ENCODE measurements around the gene MLH3. TPM values are rescaled to one million over a fixed set of nuclear protein-coding genes. Genes with fewer than 3 reads are reported as not detected.

The MLH3 gene
- total RNA-seq, 2 experiments from 2014 or later = 6.6 to 6.7 TPM

DNA sequence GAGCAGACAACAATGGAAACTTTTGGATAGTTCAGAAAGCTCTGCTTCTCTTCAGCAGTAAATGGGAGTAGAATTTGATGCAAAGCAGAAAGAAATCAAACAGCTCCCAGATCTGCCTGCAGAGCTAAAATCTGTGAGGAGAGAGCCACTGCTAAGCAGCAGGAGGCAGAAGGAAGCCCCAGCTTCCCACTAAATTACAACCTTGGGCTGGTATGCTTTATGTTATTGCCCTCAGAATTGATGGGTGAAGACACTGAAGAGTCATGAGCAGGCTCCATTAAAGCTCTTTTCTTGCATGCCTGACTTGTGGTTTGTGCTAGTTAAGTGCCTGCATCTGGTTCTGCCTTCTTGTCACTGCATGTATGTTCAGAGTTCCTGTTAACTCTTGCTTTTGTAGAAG, 26.5 kb upstream of the MLH3 start:
- intact Hi-C loops (cut with micrococcal nuclease; ENCODE audit: unreplicated experiment) = no loop called here

DNA sequence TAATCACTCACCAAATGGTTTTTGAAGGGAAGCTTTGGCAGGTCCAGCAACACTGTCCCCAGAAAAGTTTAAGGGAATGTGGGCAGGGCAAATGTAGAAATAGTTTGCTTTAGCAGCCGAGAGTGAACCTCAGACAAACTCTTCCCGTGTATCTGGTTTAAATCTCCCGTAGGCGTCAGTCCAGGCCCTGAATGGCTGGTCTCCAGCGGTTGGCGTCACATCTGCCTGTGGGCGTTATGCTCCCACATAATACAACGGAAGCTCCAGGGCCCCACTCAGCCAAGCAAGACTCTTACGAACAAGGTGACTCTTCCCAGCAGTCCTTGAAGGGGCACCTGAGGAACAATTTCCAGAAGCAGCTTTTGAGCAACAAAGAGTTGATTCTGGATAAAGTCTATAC, 19.1 kb upstream of the MLH3 start:
- BruUV-seq (replicated peaks) = no TSS peak
- no peak overlapping the region for H2AFZ ChIP-seq (ENCODE audit: low read length)
- no peaks in the 10 kb centered on the region for H4K20me1 ChIP-seq (ENCODE audit: insufficient read depth, low read length)
- no peak overlapping the region for H3K27ac ChIP-seq (ENCODE audit: low read depth, low read length, poor library complexity, severe bottlenecking)
- H3K4me3 ChIP-seq (ENCODE audit: low read depth, low read length, poor library complexity, severe bottlenecking) = no peak overlapping the region
- ChIA-PET CTCF (ENCODE audit: unreplicated experiment) (no interaction called here), POLR2A (interaction anchor here (0.8 kb wide), 1 partner anchor 128 kb away, joined by 4 read pairs; no protein-coding TSS in a partner anchor)
- H3K9me3 ChIP-seq (ENCODE audit: low read length) = no peaks in the 10 kb centered on the region
- intact Hi-C loops (cut with micrococcal nuclease; ENCODE audit: unreplicated experiment) = no loop called here
- TF ChIP-seq, protein P1, sequence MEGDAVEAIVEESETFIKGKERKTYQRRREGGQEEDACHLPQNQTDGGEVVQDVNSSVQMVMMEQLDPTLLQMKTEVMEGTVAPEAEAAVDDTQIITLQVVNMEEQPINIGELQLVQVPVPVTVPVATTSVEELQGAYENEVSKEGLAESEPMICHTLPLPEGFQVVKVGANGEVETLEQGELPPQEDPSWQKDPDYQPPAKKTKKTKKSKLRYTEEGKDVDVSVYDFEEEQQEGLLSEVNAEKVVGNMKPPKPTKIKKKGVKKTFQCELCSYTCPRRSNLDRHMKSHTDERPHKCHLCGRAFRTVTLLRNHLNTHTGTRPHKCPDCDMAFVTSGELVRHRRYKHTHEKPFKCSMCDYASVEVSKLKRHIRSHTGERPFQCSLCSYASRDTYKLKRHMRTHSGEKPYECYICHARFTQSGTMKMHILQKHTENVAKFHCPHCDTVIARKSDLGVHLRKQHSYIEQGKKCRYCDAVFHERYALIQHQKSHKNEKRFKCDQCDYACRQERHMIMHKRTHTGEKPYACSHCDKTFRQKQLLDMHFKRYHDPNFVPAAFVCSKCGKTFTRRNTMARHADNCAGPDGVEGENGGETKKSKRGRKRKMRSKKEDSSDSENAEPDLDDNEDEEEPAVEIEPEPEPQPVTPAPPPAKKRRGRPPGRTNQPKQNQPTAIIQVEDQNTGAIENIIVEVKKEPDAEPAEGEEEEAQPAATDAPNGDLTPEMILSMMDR (conservative IDR thresholded peaks at IDR 0.05; ENCODE audit: low read length) = no peak
- TF ChIP-seq EZH2phosphoT487 (IDR thresholded peaks at IDR 0.05; ENCODE audit: borderline replicate concordance, low read depth, low read length) = no peak
- peaks cover 8% of the 10 kb centered on the region; the same call in 1 of the 2 replicates for H3K79me2 ChIP-seq (ENCODE audit: insufficient read depth, low read depth, low read length)
- H3K9me2 ChIP-seq (ENCODE audit: insufficient read depth, low read length) = no peaks in the 10 kb centered on the region
- no peak for DNase-seq (ENCODE audit: low spot score)
- peaks cover 26% of the 10 kb centered on the region for H3K4me1 ChIP-seq (ENCODE audit: insufficient read depth, low read length, poor library complexity, severe bottlenecking)
- H3K4me2 ChIP-seq (ENCODE audit: low read length) = peak overlapping the region; percentile 90; the same call in 1 of the 2 replicates
- no peaks in the 10 kb centered on the region; the same call in 1 of the 2 replicates for H3K36me3 ChIP-seq (ENCODE audit: insufficient read depth, low read length)

More for the DNA sequence above, 26.5 kb upstream of the MLH3 start:
- Histone ChIP-seq H3K79me2 (ENCODE audit: insufficient read depth, low read depth, low read length) (no peaks in the 10 kb centered on the region), H3K9me3 (ENCODE audit: low read length) (no peaks in the 10 kb centered on the region), H3K27ac (ENCODE audit: low read depth, low read length, poor library complexity, severe bottlenecking) (no peak overlapping the region), H3K9me2 (ENCODE audit: insufficient read depth, low read length) (no peaks in the 10 kb centered on the region), H3K36me3 (ENCODE audit: insufficient read depth, low read length) (peaks cover 14% of the 10 kb centered on the region), H3K4me2 (ENCODE audit: low read length) (no peak overlapping the region), H2AFZ (ENCODE audit: low read length) (no peak overlapping the region), H4K20me1 (ENCODE audit: insufficient read depth, low read length) (no peaks in the 10 kb centered on the region), H3K4me1 (ENCODE audit: insufficient read depth, low read length, poor library complexity, severe bottlenecking) (no peaks in the 10 kb centered on the region), H3K4me3 (ENCODE audit: low read depth, low read length, poor library complexity, severe bottlenecking) (no peak overlapping the region)
- no peak for DNase-seq (ENCODE audit: low spot score)
- CTCF ChIA-PET (ENCODE audit: unreplicated experiment) = no interaction called here
- no TSS peak for BruUV-seq (replicated peaks)
- POLR2A ChIA-PET = no interaction called here
- TF ChIP-seq EZH2phosphoT487 (IDR thresholded peaks at IDR 0.05; ENCODE audit: borderline replicate concordance, low read depth, low read length) = no peak
- TF ChIP-seq, protein P1 (conservative IDR thresholded peaks at IDR 0.05; ENCODE audit: low read length) = no peak

DNA sequence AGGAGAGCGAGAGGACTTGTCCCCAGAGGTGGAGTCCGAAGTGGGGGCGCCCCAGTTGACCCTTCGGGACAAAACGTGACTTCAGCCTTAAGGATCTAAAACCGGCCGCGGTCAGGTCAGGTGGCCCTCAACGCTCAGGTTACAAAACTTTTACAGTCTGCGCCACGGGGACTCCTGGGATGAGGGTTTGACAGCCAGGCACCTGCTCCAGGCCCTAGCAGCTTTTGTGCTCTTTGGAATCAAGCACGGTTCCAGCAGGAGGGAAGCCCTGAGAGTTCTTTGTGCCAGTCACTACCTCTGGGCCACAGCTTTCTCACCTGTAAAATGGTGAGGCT, 18.5 kb upstream of the MLH3 start:
- peak overlapping the region; percentile 90 for H3K4me2 ChIP-seq (ENCODE audit: low read length)
- H3K4me1 ChIP-seq (ENCODE audit: insufficient read depth, low read length, poor library complexity, severe bottlenecking) = peaks cover 26% of the 10 kb centered on the region
- TF ChIP-seq, protein P1 (conservative IDR thresholded peaks at IDR 0.05; ENCODE audit: low read length) = no peak
- TF ChIP-seq EZH2phosphoT487 (IDR thresholded peaks at IDR 0.05; ENCODE audit: borderline replicate concordance, low read depth, low read length) = no peak
- ChIA-PET CTCF (ENCODE audit: unreplicated experiment) (no interaction called here), POLR2A (interaction anchor here (0.6 to 0.8 kb wide), 2 partner anchors 18 to 38 kb away, joined by 5 read pairs; partner anchors contain the start of gene MLH3)
- peaks cover 8% of the 10 kb centered on the region; the same call in 1 of the 2 replicates for H3K79me2 ChIP-seq (ENCODE audit: insufficient read depth, low read depth, low read length)
- no peak overlapping the region for H3K27ac ChIP-seq (ENCODE audit: low read depth, low read length, poor library complexity, severe bottlenecking)
- no peaks in the 10 kb centered on the region for H4K20me1 ChIP-seq (ENCODE audit: insufficient read depth, low read length)
- no peaks in the 10 kb centered on the region for H3K9me2 ChIP-seq (ENCODE audit: insufficient read depth, low read length)
- BruUV-seq (replicated peaks) = no TSS peak
- H2AFZ ChIP-seq (ENCODE audit: low read length) = peak overlapping the region; percentile 87
- DNase-seq (ENCODE audit: low spot score) = no peak
- peak overlapping the region; percentile 71 for H3K4me3 ChIP-seq (ENCODE audit: low read depth, low read length, poor library complexity, severe bottlenecking)
- intact Hi-C loops (cut with micrococcal nuclease; ENCODE audit: unreplicated experiment) = loop anchor here (5.0 to 10.0 kb wide), 2 partner anchors 122 to 235 kb away; no protein-coding TSS in a partner anchor
- no peaks in the 10 kb centered on the region; the same call in 1 of the 2 replicates for H3K36me3 ChIP-seq (ENCODE audit: insufficient read depth, low read length)
- no peaks in the 10 kb centered on the region for H3K9me3 ChIP-seq (ENCODE audit: low read length)

All from OCI-LY7 (cell line).